ENCODE data around the gene SLBP.

Gene SLBP

GRCh38 chr4:1727117-1728031 is 15.3 kb upstream of the SLBP start:
- DNase-seq (ENCODE audit: low read depth in 4 of 4, low spot score in 1 of 4), result no peak

GRCh38 chr4:1726146-1726934 is 14.2 kb upstream of the SLBP start:
- peak; percentile 81 to 90 (median 83) for DNase-seq (ENCODE audit: low read depth in 4 of 4, low spot score in 1 of 4)

GRCh38 chr4:1725521-1725920 is 13.4 kb upstream of the SLBP start:
- DNase-seq (ENCODE audit: low read depth in 4 of 4, low spot score in 1 of 4), result no peak

- peak in 2 of 4 experiments; percentile 28 to 42 for DNase-seq (ENCODE audit: low read depth in 4 of 4, low spot score in 1 of 4)
Measured at GRCh38 chr4:1723131-1723801, 11.1 kb upstream of the SLBP start.

GRCh38 chr4:1722551-1723118 is 10.5 kb upstream of the SLBP start:
- DNase-seq (ENCODE audit: low read depth in 4 of 4, low spot score in 1 of 4), result no peak

GRCh38 chr4:1721666-1722550 is 9.8 kb upstream of the SLBP start:
- no peak for DNase-seq (ENCODE audit: low read depth in 4 of 4, low spot score in 1 of 4)

GRCh38 chr4:1721003-1721665 is 9.0 kb upstream of the SLBP start, which contains the start of the genes TACC3 and TMEM129:
TACC3 (plus strand) TSS chr4:1721521; CDS start chr4:1723422, 1,901 bp downstream.
TMEM129 (minus strand) TSS chr4:1721323; CDS start chr4:1720837, 486 bp downstream.
- peak; percentile 79 to 91 (median 85) for DNase-seq (ENCODE audit: low read depth in 4 of 4, low spot score in 1 of 4)

GRCh38 chr4:1720163-1720983 is 8.3 kb upstream of the SLBP start:
- no peak for DNase-seq (ENCODE audit: low read depth in 4 of 4, low spot score in 1 of 4)

GRCh38 chr4:1718095-1718850 is 6.2 kb upstream of the SLBP start:
- no peak for DNase-seq (ENCODE audit: low read depth in 4 of 4, low spot score in 1 of 4)

- DNase-seq (ENCODE audit: low read depth in 4 of 4, low spot score in 1 of 4), result no peak
Measured at GRCh38 chr4:1717129-1718094, 5.3 kb upstream of the SLBP start.

GRCh38 chr4:1716065-1716945 is 4.2 kb upstream of the SLBP start:
- DNase-seq (ENCODE audit: low read depth in 4 of 4, low spot score in 1 of 4), result no peak

- no peak for DNase-seq (ENCODE audit: low read depth in 4 of 4, low spot score in 1 of 4)
Measured at GRCh38 chr4:1715002-1715758, 3.1 kb upstream of the SLBP start.

GRCh38 chr4:1714303-1715001 is 2.3 kb upstream of the SLBP start:
- no peak for DNase-seq (ENCODE audit: low read depth in 4 of 4, low spot score in 1 of 4)
